Astrocyte (in vitro differentiated cells and primary cell): Measurements from ENCODE around the gene ACOT7.
"Not testable (repeated sequence)": the region's sequence is repeated elsewhere in the genome, so short reads cannot be mapped to it uniquely, and the experiment has no call there.

Source experiments
- CTCF ChIP-seq: IDR thresholded peaks from 2 replicates; pipeline ENCODE4 v1.5.1; 2011; ENCODE audit warnings: low read depth, mild to moderate bottlenecking, inconsistent platforms, low read length, moderate library complexity; ENCODE audit not compliant: insufficient read depth
- EZH2 ChIP-seq: IDR thresholded peaks from 2 replicates; pipeline ENCODE4 v1.6.1; 2012; ENCODE audit warnings: mild to moderate bottlenecking, low read length, inconsistent platforms; ENCODE audit not compliant: insufficient read depth

GRCh38 chr1:6431645-6432579, 38.3 kb upstream of the ACOT7 start:
- not testable (repeated sequence) for TF ChIP-seq CTCF, EZH2
